ENCODE results near the gene TRDN.

The TRDN gene

DNA sequence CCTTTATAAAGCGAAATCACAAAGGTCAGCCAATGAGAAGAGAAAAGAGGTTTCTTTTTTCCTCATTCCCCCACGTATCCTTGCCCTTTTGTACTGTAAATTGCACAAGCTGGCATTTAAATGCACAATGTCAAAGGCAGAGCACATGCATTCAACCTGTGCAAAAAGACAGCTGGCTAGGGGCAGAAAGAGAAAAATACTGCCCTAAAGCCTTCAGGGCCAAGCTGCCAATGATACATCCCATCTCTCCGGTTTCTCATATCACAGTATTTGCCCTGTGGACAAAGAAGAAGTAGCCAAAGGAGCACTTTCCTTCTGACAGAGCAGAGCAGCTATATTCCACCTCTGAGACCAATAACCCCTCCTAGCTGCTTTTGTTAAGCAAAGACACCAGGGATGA is 219.2 kb downstream of the TRDN start:
- no peak for DNase-seq
- TF ChIP-seq GATA1 (IDR thresholded peaks at IDR 0.05; ENCODE audit: low read depth, low read length) (no peak), POLR2A (IDR thresholded peaks at IDR 0.05; ENCODE audit: low read length) (no peak)

DNA sequence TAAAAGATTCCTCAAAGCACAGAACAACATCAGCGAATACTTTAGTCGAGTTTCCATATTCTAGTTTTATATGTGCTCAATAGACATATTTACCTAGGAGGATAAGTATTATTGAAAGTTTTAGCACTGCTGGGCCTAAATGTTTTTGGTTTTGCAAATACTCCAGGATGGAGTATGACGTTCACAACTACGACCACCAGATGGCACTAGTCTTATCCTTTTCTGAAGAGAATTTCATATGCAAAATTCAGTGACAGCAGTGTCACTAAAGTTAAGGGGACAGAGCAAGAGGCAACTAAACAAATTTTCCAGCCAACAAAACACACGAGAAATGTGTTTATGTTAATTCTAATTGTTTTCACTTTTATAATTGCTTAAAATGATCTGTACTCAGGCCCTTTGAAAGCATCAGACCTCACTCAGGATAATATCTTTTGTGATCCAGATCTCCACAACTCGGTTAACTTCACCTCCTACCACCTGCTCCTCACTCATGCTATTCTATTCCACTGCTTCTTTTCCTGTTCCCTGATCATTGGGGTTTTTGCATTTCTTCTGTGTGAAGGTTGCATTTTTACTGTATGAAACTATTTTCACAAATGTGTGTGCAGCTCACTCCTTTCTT is 220.8 kb downstream of the TRDN start:
- TF ChIP-seq POLR2A (IDR thresholded peaks at IDR 0.05; ENCODE audit: low read length) (no peak), GATA1 (IDR thresholded peaks at IDR 0.05; ENCODE audit: low read depth, low read length) (no peak)

DNA sequence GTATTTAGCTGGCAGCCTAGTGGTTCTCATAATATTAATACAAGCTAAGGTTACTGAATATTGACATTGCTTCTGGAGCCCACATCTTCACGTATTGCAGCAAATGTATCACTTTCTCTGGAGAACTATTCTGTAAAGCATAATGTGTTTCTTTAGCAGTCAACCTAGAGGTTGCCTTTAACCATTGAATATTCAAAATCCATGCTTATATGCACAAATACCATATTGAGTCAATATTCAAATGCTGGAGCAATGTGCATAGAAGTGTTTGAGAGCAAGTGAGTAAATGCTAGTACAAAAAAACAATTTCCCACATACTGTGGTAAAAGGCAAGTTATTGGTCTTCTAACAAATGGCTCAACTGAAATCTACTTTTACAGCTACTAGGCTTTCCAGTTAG is 231.8 kb downstream of the TRDN start:
- TF ChIP-seq POLR2A (IDR thresholded peaks at IDR 0.05; ENCODE audit: low read length) = no peak
- no peak for TF ChIP-seq GATA1 (IDR thresholded peaks at IDR 0.05; ENCODE audit: low read depth, low read length)
- DNase-seq = no peak

More for the DNA sequence above, 220.8 kb downstream of the TRDN start:
- peak; percentile 57 to 72 for DNase-seq

DNA sequence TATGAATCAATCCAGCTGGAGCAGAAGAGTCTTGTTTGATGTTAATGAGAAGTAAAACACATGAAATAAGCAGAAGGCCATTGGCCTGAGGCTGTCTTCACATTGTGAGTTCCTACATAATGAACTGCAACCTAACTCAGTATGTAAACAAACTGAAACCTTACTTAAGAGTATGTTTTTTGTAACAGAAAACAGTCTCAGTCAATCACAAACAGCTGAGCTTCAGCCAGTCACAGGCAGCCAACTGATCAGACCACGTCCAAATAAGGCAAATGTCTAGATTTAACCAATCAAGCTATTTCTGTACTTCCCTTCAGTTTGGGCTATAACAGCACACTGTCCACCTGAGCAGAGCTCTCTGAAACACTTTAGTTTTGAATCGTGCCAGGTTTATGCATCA is 234.7 kb downstream of the TRDN start:
- DNase-seq = no peak
- no peak for TF ChIP-seq POLR2A (IDR thresholded peaks at IDR 0.05; ENCODE audit: low read length)
- TF ChIP-seq GATA1 (IDR thresholded peaks at IDR 0.05; ENCODE audit: low read depth, low read length) = no peak

DNA sequence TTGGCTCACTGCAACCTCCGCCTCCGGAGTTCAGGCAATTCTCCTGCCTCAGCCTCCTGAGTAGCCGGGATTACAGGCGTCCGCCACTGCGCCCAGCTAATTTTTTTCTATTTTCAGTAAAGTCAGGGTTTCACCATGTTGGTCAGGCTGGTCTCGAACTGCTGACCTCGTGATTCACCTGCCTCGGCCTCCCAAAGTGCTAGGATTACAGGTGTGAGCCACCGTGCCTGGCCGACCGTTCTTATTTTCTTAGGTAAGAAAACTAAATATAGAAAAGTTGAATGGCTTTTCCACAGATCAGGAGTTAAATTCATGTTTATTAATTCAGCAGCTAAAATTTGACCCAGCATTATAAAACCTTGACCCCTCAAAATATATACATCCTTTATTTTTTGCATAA is 238.7 kb downstream of the TRDN start:
- DNase-seq = no peak
- no peak for TF ChIP-seq POLR2A (IDR thresholded peaks at IDR 0.05; ENCODE audit: low read length)
- TF ChIP-seq GATA1 (IDR thresholded peaks at IDR 0.05; ENCODE audit: low read depth, low read length) = no peak

DNA sequence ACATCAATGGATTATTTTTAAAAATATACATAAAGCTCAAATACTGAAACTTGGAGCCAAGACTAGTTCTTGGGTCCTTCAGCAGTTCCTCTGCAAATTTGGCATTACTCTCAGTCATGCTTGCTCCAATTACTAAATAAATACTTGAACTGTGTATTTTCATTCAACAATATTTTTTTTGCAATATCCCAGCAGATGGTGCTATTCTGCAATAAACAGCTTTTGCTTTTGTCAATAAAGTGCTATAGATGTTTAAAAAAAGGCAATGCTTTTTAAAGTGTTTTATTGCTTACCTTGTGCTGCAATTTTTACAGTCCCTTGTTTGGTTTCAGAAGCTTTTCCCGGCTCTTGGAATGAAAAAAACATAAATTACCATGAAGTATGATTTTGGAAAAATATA is 243.4 kb downstream of the TRDN start:
- no peak for DNase-seq
- TF ChIP-seq POLR2A (IDR thresholded peaks at IDR 0.05; ENCODE audit: low read length) = no peak
- TF ChIP-seq GATA1 (IDR thresholded peaks at IDR 0.05; ENCODE audit: low read depth, low read length) = no peak

DNA sequence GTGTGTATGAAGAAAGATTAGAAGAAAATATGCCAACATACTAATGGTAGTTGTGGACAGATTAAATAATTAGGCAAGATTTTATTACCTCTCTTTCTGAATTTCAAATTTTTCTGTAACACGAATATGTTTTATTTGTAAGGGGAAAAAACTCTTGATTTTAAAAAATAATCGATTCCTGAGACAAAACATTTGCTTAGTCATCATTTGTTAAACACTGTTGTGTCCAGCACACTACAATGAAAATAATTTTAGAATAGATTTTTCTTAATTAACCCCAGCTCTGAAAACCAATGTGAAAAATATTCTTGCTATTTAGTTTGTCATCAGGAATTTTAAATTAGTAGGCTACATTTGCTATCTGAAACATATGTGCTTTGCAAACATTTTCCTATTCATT is 253.0 kb downstream of the TRDN start:
- DNase-seq = no peak
- TF ChIP-seq POLR2A (IDR thresholded peaks at IDR 0.05; ENCODE audit: low read length) (no peak), GATA1 (IDR thresholded peaks at IDR 0.05; ENCODE audit: low read depth, low read length) (no peak)

DNA sequence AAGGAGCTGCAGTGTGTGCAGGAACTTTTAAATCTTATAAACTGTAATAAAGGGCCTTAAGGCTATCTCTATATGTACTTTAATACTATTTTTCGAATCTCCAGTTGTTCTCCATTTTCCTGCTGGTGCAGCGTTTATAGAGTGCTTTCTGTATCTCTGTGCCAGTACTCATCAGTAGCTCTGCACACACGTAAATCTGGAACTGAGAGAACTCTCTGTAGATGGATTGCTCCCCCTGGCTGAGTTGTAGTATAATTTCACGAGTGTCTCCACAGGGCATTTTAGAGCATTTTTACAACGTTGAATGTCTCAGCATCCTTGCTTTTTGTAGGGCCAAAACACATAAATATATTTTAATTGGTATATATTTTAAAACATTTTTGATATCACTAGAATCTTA is 256.5 kb downstream of the TRDN start:
- DNase-seq = peak; percentile 2 to 15
- TF ChIP-seq GATA1 (IDR thresholded peaks at IDR 0.05; ENCODE audit: low read depth, low read length) = no peak
- TF ChIP-seq POLR2A (IDR thresholded peaks at IDR 0.05; ENCODE audit: low read length) = no peak

DNA sequence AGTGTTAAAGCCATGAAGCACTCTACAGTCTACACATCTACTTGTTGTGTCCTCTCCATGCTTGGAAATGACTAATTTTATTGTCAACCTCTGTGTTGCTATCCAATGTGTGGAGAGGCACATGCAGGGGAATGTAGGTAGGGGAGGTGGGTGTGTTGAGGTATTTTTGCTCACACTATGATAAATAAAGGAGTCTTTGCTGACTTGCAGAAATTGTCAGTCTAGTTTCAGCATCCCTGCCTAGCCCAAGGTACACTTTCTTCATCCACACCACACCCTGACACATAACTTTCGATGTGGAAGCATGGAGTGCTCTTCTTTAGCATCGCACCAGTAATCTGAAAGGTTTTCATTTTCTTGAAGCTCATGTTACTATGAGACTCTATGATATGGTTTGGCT is 264.0 kb downstream of the TRDN start:
- TF ChIP-seq GATA1 (IDR thresholded peaks at IDR 0.05; ENCODE audit: low read depth, low read length) = no peak
- TF ChIP-seq POLR2A (IDR thresholded peaks at IDR 0.05; ENCODE audit: low read length) = no peak

DNA sequence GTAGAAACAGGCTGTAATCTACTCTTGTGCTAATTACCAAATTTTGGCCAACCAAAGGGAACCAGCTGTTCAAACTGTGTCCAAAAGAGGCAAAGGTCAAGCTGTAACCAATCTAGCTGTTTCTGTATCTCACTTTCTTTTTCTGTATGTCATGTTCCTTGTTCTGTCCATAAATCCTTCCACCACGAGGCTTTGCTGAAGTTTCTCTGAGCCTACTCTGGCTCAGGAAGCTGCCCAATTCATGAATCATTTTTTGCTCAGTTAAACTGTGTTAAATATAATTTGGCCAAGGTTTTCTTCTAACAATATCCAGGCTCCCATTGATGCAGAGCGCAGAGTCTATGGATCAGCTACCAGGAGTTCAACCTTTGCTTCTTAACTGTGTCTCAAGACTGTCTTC is 272.8 kb downstream of the TRDN start:
- no peak for DNase-seq
- no peak for TF ChIP-seq GATA1 (IDR thresholded peaks at IDR 0.05; ENCODE audit: low read depth, low read length)
- TF ChIP-seq POLR2A (IDR thresholded peaks at IDR 0.05; ENCODE audit: low read length) = no peak

More for the DNA sequence above, 264.0 kb downstream of the TRDN start:
- DNase-seq = no peak

DNA sequence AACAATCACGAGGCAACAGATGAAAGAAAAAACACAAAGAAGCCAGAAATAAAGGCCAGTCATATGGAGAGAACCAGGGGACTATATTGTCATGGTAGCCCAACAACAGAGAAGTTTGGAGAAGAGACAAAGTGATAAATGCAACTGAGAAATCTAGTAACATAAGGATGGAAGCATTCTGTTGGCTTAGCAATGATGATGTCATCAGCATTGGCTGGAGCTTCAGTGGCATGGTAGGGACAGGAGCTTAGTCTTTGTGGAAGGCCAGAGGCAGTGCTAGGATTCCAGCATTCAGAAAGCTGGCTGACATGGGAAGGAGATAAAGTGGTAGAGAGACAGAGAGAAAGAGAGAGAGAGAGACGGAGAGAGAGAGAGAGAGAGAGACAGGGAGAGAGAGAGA is 276.4 kb downstream of the TRDN start:
- TF ChIP-seq POLR2A (IDR thresholded peaks at IDR 0.05; ENCODE audit: low read length) (no peak), GATA1 (IDR thresholded peaks at IDR 0.05; ENCODE audit: low read depth, low read length) (no peak)
- no peak for DNase-seq

DNA sequence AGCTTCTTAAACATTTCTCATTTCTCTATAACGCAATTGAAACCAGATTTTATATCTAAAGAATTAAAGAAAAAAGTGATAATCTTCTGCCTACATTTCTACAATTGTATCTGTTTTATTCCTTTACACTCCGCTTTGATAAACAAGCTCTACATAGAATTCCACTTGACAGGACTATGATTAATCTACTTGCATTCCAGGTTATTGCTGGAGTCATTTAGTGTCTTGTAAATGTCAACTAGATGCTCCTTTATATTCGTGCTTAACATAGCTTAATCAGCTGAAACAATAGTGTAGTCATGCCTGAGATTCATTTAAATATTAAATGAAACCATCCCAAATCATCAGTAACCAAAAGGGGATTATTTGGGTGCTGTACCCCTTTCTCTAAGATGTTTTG is 284.0 kb downstream of the TRDN start:
- DNase-seq = no peak
- no peak for TF ChIP-seq GATA1 (IDR thresholded peaks at IDR 0.05; ENCODE audit: low read depth, low read length)
- TF ChIP-seq POLR2A (IDR thresholded peaks at IDR 0.05; ENCODE audit: low read length) = no peak

DNA sequence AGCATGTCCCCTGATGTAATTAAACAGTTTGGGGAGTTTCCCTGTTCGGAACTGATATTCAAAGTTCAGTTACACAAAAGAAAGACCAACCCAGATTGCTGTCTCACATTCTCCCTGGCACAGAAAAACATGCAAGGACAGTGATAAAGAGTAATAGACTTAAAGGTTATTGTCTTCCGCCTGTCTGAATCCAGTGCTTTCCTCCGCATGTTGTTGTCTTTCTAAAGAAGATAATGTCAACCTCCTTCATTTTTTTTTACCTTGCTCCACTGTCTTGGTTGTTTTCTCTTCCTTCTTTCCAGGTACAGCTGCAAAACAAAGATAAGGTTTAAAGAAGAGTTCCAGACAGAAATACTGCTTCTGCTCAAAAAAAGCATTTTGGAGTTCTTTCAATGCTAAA is 284.5 kb downstream of the TRDN start:
- peak in 1 of 2 experiments; percentile 1 for DNase-seq
- TF ChIP-seq GATA1 (IDR thresholded peaks at IDR 0.05; ENCODE audit: low read depth, low read length) (no peak), POLR2A (IDR thresholded peaks at IDR 0.05; ENCODE audit: low read length) (no peak)

DNA sequence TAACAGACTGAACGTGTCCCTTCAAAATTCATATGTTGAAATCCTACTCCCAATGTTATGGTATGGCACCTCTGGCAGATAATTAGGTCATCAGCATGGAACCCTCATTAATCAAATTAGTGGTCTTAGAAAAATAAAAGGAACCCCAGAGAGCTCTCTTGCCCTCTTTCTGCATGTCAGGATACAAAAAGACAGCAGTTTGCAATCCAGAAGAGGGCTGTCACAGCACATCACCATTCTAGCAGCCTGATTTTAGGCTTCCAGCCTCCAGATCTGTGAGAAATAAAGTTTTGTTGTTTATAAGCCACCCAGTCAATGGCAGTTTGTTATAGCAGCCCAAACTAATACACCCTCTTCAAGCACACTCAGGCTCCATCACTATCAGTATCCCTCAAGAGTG is 292.9 kb downstream of the TRDN start:
- TF ChIP-seq GATA1 (IDR thresholded peaks at IDR 0.05; ENCODE audit: low read depth, low read length) (no peak), POLR2A (IDR thresholded peaks at IDR 0.05; ENCODE audit: low read length) (no peak)
- no peak for DNase-seq

DNA sequence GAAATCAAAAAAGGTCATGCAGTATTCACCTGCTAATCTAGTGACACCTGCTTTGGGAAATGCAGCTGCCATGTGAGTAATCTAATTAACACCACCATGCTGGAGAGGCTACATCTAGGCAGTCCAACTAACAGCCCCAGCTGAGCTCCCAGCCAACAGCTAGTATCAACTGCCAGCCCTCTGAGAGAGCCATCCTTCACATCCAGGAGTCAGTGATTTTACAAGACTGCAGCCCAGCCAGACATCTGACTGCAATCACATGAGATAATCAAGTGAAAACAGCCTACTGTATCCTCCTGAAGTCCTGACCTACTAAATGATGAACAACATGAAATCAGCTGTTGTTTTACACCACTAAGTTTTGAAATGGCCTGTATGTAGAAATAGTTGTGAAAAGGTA is 298.4 kb downstream of the TRDN start:
- DNase-seq = no peak
- no peak for TF ChIP-seq GATA1 (IDR thresholded peaks at IDR 0.05; ENCODE audit: low read depth, low read length)
- TF ChIP-seq POLR2A (IDR thresholded peaks at IDR 0.05; ENCODE audit: low read length) = no peak

Data from erythroblast (primary cell).